HL-60 (cell line): ENCODE data around the gene STUM.

ENCODE experiments used
- GABPA ChIP-seq: IDR thresholded peaks from 2 replicates; pipeline ENCODE4 v1.6.1; 2012; ENCODE audit warnings: low read depth
- POLR2AphosphoS5 ChIP-seq: IDR thresholded peaks from 2 replicates; pipeline ENCODE4 v1.6.1; 2012; ENCODE audit warnings: low read depth
- REST ChIP-seq: IDR thresholded peaks from 2 replicates; pipeline ENCODE4 v1.6.1; 2012; ENCODE audit warnings: low read depth; ENCODE audit not compliant: insufficient replicate concordance
- TF ChIP-seq, protein P1 (sequence below): IDR thresholded peaks from one replicate; pipeline ENCODE4 v1.5.1; 2011; ENCODE audit warnings: low read length, control low read depth, inconsistent platforms; ENCODE audit not compliant: insufficient read depth

DNA sequence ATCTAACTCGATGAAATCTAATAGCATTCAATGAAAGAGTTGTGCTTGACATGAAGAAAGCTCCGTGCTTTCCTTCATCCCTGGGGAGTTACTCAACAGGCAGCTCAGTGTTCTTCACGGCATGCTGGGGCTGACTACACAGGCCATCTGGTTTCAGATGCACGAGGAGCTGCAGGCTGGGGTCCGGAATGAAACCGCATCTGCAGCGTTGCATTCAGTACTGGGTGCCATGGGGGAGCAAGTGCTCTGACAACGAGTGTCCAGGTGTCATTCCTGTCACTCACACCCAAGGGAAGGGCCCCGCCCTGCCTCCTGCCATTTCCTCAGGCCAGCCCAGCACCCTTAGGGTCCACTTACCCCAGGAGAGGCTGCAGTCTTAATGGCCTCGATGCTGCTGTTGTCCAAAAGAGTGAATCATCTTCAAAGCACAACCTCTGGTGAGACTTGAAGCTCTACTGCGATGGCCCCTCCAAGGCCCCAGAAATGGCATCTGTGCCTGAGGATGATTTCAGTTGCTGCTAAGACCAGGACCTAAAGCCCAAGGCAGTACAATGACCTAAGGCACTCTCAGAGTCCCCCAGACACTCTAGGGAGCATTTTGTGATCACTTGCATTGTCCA is 61.4 kb downstream of the STUM start:
- TF ChIP-seq, protein P1, sequence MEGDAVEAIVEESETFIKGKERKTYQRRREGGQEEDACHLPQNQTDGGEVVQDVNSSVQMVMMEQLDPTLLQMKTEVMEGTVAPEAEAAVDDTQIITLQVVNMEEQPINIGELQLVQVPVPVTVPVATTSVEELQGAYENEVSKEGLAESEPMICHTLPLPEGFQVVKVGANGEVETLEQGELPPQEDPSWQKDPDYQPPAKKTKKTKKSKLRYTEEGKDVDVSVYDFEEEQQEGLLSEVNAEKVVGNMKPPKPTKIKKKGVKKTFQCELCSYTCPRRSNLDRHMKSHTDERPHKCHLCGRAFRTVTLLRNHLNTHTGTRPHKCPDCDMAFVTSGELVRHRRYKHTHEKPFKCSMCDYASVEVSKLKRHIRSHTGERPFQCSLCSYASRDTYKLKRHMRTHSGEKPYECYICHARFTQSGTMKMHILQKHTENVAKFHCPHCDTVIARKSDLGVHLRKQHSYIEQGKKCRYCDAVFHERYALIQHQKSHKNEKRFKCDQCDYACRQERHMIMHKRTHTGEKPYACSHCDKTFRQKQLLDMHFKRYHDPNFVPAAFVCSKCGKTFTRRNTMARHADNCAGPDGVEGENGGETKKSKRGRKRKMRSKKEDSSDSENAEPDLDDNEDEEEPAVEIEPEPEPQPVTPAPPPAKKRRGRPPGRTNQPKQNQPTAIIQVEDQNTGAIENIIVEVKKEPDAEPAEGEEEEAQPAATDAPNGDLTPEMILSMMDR = no peak
- TF ChIP-seq GABPA (no peak), POLR2AphosphoS5 (no peak), REST (no peak)
